ENCODE results near the gene BCDIN3D.
"Not testable (repeated sequence)": the region's sequence is repeated elsewhere in the genome, so short reads cannot be mapped to it uniquely, and the experiment has no call there.

BCDIN3D gene, protein sequence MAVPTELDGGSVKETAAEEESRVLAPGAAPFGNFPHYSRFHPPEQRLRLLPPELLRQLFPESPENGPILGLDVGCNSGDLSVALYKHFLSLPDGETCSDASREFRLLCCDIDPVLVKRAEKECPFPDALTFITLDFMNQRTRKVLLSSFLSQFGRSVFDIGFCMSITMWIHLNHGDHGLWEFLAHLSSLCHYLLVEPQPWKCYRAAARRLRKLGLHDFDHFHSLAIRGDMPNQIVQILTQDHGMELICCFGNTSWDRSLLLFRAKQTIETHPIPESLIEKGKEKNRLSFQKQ

DNA sequence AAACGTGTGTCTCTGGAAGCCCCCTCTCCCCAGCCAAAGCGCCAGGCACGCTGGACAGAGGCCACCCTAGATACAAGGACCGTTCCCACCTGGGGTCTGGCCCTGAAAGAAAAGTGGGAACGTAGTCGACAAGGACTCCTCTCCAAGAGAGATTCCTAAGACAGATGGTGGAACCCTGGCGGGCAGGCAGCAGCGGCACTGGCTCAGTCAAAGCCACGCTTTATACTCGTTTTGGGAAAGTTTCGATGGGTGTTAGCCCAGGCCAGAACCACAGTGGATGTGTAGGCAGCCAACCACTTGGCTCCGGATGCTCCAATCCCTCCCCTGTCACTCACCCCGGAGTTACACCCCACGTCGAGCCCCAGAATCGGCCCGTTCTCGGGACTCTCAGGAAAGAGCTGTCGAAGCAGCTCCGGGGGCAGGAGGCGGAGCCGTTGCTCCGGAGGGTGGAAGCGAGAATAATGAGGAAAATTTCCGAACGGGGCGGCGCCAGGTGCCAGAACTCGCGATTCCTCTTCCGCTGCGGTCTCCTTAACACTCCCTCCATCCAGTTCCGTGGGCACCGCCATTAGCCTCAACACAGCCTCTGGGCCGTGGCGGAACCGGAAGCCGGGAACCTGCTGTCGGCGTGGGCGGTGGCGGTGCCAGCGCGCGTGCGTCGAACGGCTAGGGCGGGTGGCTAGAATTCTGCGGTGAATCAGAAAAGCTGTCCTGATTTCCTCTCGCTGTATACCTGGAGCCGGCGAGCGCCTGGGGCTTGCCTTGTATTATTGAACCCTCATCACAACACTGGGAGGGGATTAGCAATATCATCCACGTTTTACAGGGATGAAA, at the start of gene BCDIN3D:
Gene BCDIN3D, minus strand, starts transcription at position 588 of the 834 bp plus-strand sequence. Its CDS starts 19 bp downstream, at position 569.
- peak; percentile 78 for DNase-seq

GRCh38 chr12:49892084-49892731, 49.3 kb upstream of the BCDIN3D start:
- DNase-seq = no peak

DNA sequence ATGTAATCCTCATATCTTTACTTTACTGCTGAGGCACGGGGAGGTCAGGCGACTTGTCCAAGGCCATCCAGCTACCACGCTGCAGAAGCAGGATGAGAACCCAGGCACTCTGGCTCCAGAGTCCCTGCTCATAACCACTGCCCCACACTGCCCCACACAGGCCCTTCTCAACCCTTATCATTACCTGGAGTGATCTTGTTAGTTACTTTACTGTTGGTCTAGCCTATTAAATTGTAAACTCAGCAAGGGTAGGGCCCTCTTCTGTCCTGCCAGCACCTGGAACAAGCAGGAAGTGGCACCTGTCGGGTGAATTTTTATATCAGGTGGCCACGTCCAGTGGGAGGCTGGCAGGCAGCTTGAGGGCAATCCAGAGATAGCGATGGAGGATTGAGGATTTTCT, 48.6 kb upstream of the BCDIN3D start:
- no peak for DNase-seq

DNA sequence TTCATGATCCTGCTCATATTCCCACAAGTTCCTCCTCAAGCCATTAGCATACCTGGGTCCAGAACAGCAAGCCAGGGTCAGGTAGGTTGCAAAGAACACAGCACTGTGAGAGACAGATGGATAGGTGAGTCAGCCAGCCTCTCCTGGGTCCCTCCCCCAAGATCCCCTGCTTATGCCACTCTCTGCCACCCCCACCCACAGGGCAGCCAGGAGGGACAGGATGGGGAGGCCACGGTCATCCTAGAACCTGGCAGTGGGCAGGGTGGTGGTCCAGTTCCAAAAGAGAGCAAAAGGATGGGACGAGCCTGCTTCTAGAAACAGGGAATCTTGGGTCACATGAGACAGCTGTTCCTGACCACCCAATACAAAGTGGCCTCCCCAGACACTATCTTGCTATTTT, 48.1 kb upstream of the BCDIN3D start:
- DNase-seq = no peak

DNA sequence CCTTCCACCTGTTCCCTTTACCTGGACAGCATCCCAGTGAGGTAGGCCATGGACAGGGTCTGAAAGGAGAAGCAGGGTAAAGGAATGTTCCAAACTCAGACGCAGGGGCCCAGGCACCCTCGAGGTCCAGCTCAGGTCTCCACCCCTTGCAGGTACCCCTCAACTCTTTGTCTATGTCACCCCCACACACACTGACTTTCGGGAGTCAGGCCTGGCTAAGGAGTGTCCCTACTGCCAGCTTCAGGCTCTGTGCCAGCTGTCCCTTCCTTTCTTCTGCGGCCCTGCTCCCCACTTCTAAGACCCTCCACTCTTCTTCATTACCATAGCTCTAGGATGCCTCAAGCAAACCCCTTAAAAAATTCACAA, 47.2 kb upstream of the BCDIN3D start:
- DNase-seq = no peak

- DNase-seq = no peak
Measured at GRCh38 chr12:49889361-49890095, 46.6 kb upstream of the BCDIN3D start.

DNA sequence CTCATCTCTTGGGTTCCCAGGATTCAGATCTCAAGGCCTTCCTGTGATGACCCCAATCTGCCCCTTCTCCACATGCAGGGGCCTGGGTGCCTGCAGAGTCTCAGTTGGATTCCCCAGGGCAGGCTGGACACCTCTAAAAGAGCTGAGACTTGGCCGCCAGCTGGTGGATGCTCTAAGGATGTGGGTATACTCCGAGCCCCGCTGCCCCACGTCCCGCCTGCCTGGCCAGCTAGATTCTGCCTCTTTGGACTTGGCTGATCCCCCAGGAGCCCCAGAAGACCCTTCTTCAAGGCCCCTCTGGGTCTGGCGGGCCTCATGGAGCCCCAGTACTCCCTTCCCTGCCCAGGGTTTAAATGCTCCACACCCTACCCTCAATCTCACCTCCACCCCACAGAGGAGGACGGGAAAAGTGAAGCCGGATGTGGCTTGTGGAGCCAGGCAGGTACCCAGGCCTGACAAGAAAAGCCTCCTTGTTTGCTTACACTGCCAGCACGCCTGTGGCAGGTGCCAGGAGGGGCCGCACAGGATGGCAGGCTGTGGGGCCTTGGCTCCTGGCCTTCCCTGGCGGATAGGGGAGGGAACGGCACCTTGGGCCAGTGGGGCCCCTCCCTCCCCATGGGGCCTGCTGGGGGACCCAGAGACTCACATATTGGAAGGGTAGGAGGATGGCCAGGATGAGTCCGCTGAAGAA, 45.7 kb upstream of the BCDIN3D start:
- no peak for DNase-seq

- no peak for DNase-seq
Measured at GRCh38 chr12:49887536-49888401, 44.9 kb upstream of the BCDIN3D start.

DNA sequence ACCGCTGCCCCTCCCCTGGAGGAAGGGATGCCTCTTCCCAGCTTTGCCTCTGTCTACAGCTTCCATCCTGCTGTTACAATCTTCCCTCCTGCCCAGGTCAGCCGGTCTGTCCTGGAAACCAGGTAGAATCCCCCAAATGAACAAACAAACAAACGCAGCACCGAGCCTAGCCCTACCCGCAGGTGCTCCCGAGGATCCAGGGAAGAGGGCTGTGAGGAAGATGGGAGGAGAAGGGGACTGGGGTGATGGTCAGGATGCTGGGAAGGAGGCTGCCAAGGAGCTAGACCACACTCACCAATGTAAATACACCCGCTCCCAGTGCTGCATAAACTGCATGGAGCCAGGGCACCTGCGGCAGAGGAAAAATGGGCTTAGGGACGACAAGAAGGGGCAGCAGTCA, 44.2 kb upstream of the BCDIN3D start:
- DNase-seq = no peak

DNA sequence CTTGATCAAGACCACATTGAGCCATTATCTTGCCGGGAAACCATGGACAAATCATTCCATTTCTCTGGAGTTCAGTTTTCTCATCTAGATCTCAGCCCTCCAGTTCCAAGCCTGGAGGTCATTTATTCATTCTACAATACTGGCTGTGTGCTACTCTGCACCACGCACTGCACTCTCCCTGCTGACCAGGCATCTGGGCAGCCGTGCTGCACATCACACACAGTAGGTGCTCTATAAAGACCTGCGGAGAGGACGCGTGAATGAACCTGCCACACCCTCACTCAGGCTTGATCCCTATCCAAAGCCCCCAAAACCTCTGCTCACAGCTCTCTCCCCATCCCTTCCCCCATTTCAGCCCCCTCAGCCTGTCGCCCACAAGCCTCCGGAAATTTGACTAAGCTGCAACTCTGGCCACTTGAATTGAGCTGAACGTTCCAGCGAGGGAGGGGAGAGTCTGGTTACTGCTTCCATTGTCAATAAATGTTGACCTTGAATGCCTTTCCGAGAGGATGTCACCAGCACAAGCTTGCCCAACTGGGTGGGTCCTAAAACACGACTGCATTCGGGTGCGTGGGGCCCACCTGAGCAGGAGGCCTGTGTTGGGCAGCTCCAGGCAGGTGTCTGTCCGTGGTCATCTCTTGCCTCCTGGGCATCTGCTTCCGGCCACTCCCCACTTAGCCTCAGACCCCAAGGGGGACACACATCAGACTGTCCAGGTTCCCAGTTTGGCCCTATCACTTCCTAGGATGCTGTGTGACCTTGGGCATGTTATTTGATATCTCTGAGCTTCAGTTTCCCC, 43.0 kb upstream of the BCDIN3D start:
- DNase-seq = no peak

DNA sequence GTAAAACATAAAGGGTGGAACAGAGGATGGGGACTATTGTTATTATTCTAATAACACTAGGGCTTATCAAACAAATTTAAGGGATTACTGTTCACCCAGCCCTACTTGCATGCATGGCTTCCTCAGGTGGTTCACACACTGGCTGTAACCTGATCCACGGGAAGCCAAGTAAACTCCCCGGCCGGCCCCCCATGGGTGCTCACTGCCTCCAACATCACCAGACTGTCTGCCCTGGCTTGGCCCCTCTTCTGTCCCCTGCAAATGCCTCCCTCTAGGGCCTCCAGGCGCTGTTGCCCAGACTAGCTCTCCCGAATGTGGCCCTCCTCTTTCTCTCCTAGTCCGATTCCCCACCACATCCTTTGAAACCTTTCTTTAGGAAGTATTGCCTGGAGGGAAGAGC, 42.2 kb upstream of the BCDIN3D start:
- no peak for DNase-seq

GRCh38 chr12:49882851-49883464, 40.1 kb upstream of the BCDIN3D start:
- DNase-seq = no peak

- DNase-seq = no peak
Measured at GRCh38 chr12:49882248-49882850, 39.4 kb upstream of the BCDIN3D start.

GRCh38 chr12:49881415-49882247, 38.7 kb upstream of the BCDIN3D start:
- DNase-seq = no peak

DNA sequence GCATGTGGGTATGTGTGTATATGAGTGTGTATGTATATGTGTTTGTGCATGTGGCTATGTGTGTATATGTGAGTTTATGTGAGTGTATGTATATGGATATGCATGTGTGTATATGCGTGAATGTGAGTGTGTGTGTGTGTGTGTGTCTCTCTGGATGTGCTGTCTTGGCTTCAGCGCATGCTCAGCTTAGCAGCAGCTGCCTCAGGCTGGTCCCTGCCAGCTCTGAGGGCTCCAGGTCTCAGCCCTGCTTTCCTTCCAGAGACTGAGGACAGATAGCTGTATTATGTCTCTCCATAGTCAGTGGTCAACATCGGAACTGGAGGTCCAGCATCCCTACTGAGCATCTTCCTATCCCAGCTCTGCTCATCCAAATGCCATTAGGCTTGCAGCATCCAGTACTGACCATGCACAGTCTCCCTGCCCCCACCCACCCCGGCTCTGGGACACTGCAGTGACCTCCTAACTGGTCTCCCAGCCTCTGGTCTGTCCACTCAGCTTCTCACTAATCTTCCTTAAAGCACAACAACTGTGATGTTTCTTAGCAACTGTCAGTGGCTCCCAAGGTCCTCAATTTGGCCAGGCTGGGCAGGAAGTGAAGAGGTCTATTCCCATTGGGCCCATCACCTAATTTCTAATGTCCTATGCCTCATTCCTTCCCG, 38.0 kb upstream of the BCDIN3D start:
- DNase-seq = no peak

DNA sequence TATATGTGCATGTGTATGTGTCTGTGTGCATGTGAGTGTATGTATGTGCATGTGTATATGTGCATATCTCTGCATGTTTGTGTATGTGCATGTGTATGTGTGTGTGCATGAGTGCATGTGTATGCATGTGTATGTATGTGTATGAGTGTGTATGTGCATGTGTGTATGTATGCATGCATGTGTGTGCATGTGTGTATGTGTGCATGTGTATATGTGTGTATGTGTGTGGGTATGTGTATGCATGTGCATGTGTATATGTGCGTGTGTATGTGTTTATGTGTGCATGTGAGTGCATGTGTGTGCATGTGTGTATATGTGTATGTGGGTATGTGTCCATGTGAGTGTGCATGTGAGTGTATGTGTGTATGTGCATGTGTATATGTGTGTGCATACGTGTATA, 36.2 kb upstream of the BCDIN3D start:
- DNase-seq = not testable (repeated sequence)

DNA sequence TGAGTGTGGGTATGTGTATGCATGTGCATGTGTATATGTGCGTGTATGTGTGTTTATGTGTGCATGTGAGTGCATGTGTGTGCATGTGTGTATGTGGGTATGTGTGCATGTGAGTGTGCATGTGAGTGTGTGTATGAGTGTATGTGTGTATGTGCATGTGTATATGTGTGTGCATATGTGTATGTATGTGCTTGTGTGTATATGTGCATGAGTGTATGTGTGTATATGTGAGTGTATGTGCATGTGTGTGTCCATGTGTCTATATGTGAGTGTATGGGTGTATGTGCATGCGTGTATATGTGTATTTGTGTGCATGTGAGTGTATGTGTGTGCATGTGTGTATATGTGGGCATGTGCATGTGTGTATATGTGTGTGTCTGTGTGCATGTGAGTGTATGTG, 35.1 kb upstream of the BCDIN3D start:
- no peak for DNase-seq

- no peak for DNase-seq
Measured at GRCh38 chr12:49877066-49877465, 34.2 kb upstream of the BCDIN3D start.

Measured in NK-92 treated with Interleukin-12 subunit alpha and Interleukin-12 subunit beta, amount 100 ng/mL, for 24 hours (cell line).